ENCODE measurements around the gene DDX46.

DDX46 gene

DNA sequence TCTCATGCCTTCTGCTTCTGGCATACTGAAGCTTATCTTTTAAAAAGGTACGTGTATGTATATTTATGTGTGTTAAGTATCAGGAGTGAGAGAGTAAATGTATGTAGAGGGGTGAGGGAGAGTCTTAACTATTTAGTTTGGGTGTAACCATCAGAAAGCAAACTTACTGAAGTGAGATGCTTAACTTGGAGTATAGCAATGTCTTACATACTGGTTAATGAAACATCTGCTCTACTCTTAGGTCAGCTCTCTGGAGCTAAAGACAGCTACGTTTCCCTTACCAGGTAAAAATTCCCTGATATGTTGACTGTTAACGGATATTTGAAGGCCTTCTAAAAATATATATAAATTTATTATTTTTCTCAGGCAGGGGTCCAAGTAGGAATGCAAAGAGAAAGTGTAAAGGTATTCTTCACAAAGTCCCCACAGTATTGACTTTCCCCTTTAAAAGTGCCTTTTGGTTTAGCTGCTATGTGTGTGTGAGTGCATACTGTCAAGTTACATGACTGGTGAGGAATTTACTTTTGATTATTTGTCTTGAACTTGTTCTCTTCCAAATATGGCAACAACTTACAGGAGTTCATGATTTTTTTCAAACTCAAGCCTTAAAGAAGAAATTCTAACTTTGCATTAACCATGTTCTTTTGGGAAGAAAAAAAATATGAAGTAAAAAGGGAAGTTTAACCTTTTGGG is 74.9 kb downstream of the DDX46 start:
- TF ChIP-seq FOXM1 (IDR thresholded peaks at IDR 0.05; ENCODE audit: borderline replicate concordance, low read depth), result no peak
- TF ChIP-seq CEBPB (IDR thresholded peaks at IDR 0.05), result no peak
- TF ChIP-seq, protein P1, sequence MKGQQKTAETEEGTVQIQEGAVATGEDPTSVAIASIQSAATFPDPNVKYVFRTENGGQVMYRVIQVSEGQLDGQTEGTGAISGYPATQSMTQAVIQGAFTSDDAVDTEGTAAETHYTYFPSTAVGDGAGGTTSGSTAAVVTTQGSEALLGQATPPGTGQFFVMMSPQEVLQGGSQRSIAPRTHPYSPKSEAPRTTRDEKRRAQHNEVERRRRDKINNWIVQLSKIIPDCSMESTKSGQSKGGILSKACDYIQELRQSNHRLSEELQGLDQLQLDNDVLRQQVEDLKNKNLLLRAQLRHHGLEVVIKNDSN (IDR thresholded peaks at IDR 0.05), result no peak
- no peak for TF ChIP-seq CREB1 (IDR thresholded peaks at IDR 0.05; ENCODE audit: low read depth)
- TF ChIP-seq, protein P2, sequence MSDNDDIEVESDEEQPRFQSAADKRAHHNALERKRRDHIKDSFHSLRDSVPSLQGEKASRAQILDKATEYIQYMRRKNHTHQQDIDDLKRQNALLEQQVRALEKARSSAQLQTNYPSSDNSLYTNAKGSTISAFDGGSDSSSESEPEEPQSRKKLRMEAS (IDR thresholded peaks at IDR 0.05), result no peak
- no peak for TF ChIP-seq ZBTB7A (IDR thresholded peaks at IDR 0.05; ENCODE audit: low read depth)
- no peak for TF ChIP-seq NFIC (IDR thresholded peaks at IDR 0.05)
- TF ChIP-seq YY1 (IDR thresholded peaks at IDR 0.05; ENCODE audit: low read depth), result no peak
- no peak for TF ChIP-seq EP300 (IDR thresholded peaks at IDR 0.05; ENCODE audit: borderline replicate concordance)
- no peak for TF ChIP-seq RAD21 (IDR thresholded peaks at IDR 0.05; ENCODE audit: low read depth)
- no peak for TF ChIP-seq EGR1 (IDR thresholded peaks at IDR 0.05)
- TF ChIP-seq TAF1 (IDR thresholded peaks at IDR 0.05; ENCODE audit: low read depth), result no peak
- TF ChIP-seq, protein P3, sequence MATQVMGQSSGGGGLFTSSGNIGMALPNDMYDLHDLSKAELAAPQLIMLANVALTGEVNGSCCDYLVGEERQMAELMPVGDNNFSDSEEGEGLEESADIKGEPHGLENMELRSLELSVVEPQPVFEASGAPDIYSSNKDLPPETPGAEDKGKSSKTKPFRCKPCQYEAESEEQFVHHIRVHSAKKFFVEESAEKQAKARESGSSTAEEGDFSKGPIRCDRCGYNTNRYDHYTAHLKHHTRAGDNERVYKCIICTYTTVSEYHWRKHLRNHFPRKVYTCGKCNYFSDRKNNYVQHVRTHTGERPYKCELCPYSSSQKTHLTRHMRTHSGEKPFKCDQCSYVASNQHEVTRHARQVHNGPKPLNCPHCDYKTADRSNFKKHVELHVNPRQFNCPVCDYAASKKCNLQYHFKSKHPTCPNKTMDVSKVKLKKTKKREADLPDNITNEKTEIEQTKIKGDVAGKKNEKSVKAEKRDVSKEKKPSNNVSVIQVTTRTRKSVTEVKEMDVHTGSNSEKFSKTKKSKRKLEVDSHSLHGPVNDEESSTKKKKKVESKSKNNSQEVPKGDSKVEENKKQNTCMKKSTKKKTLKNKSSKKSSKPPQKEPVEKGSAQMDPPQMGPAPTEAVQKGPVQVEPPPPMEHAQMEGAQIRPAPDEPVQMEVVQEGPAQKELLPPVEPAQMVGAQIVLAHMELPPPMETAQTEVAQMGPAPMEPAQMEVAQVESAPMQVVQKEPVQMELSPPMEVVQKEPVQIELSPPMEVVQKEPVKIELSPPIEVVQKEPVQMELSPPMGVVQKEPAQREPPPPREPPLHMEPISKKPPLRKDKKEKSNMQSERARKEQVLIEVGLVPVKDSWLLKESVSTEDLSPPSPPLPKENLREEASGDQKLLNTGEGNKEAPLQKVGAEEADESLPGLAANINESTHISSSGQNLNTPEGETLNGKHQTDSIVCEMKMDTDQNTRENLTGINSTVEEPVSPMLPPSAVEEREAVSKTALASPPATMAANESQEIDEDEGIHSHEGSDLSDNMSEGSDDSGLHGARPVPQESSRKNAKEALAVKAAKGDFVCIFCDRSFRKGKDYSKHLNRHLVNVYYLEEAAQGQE (IDR thresholded peaks at IDR 0.05; ENCODE audit: low read depth), result no peak
- TF ChIP-seq TCF12 (IDR thresholded peaks at IDR 0.05; ENCODE audit: low read depth), result no peak
- no peak for TF ChIP-seq TEAD4 (IDR thresholded peaks at IDR 0.05)

DNA sequence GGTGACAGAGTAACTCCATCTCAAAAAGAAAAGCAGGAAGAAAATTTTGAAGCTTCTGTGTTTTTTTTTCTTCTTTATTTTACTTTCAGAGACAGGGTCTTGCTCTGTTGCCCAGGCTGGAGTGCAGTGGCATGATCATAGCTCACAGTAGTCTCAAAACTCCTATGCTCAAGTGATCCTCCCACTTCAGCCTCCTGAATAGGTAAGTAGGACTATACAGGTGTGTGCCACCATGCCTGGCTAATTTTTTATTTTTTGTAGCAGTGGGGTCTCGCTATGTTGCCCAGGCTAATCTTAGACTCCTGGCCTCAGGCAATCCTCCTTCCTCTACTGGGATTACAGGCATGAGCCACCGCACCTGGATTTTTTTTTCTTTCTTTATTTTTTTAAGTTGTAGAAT is 77.0 kb downstream of the DDX46 start:
- TF ChIP-seq YY1 (IDR thresholded peaks at IDR 0.05; ENCODE audit: low read depth) (no peak), TAF1 (IDR thresholded peaks at IDR 0.05; ENCODE audit: low read depth) (no peak), EGR1 (IDR thresholded peaks at IDR 0.05) (no peak), TEAD4 (IDR thresholded peaks at IDR 0.05) (no peak), CREB1 (IDR thresholded peaks at IDR 0.05; ENCODE audit: low read depth) (no peak), EP300 (IDR thresholded peaks at IDR 0.05; ENCODE audit: borderline replicate concordance) (no peak), ZBTB7A (IDR thresholded peaks at IDR 0.05; ENCODE audit: low read depth) (no peak), NFIC (IDR thresholded peaks at IDR 0.05) (no peak), FOXM1 (IDR thresholded peaks at IDR 0.05; ENCODE audit: borderline replicate concordance, low read depth) (no peak)
- TF ChIP-seq, protein P3 (IDR thresholded peaks at IDR 0.05; ENCODE audit: low read depth), result no peak
- TF ChIP-seq, protein P1 (IDR thresholded peaks at IDR 0.05), result no peak

DNA sequence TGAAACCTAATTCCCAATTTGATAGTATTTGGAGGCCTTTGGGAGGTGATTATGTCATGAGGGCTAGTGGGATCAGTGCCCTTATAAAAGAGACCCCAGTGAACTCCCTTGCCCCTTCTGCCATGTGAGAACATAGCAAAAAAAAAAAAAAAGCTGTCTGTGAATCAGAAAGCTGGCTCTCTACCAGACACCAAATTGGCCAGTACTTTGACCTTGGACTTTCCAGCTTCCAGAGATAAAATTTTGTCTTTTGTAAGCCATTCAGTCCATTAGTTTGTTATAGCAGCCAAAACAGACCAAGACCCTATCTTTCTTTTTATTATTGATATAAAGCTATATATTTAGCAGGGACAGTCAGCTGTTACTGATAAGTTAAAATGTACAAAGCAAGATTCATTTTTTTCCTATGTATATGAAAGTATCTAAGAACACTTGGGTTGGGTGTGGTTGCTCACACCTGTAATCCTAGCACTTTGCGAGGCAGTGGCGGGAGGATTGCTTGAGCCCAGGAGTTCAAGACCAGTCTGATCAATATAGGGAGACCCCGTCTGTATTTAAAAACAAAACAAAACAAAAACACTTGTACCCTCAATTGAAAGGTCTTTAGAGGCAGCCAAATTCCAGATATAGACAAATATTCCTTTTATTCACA is 79.1 kb downstream of the DDX46 start:
- TF ChIP-seq, protein P2 (IDR thresholded peaks at IDR 0.05), result no peak
- TF ChIP-seq CREB1 (IDR thresholded peaks at IDR 0.05; ENCODE audit: low read depth), result no peak
- TF ChIP-seq TCF12 (IDR thresholded peaks at IDR 0.05; ENCODE audit: low read depth), result no peak
- TF ChIP-seq, protein P1 (IDR thresholded peaks at IDR 0.05), result no peak
- TF ChIP-seq, protein P3 (IDR thresholded peaks at IDR 0.05; ENCODE audit: low read depth), result no peak
- no peak for TF ChIP-seq TAF1 (IDR thresholded peaks at IDR 0.05; ENCODE audit: low read depth)
- TF ChIP-seq CEBPB (IDR thresholded peaks at IDR 0.05), result no peak
- TF ChIP-seq NFIC (IDR thresholded peaks at IDR 0.05), result no peak
- TF ChIP-seq RAD21 (IDR thresholded peaks at IDR 0.05; ENCODE audit: low read depth), result no peak
- TF ChIP-seq ZBTB7A (IDR thresholded peaks at IDR 0.05; ENCODE audit: low read depth), result no peak
- no peak for TF ChIP-seq EGR1 (IDR thresholded peaks at IDR 0.05)
- no peak for TF ChIP-seq TEAD4 (IDR thresholded peaks at IDR 0.05)
- no peak for TF ChIP-seq EP300 (IDR thresholded peaks at IDR 0.05; ENCODE audit: borderline replicate concordance)
- no peak for TF ChIP-seq FOXM1 (IDR thresholded peaks at IDR 0.05; ENCODE audit: borderline replicate concordance, low read depth)
- no peak for TF ChIP-seq YY1 (IDR thresholded peaks at IDR 0.05; ENCODE audit: low read depth)
